Vagina (tissue), 2 donors: ENCODE data around the gene C19orf38. TPM values are rescaled to one million over a fixed set of nuclear protein-coding genes. Genes with fewer than 3 reads are reported as not detected.

Experiments used
- DNase-seq, 2 donors: peaks; one replicate each; pipeline ENCODE4 v3.0.0-alpha.2; 2017; ENCODE audit errors: extremely low spot score in 2 of 2
- H3K27ac ChIP-seq: fragments of 200-600 bp; sonication (generic); one replicate; pipeline ENCODE4 v1.5.1; 2019
- H3K27me3 ChIP-seq: fragments of 200-600 bp; sonication (generic); one replicate; pipeline ENCODE4 v1.5.1; 2019
- H3K36me3 ChIP-seq, 2 donors: fragments of 200-600 bp; sonication (generic); one replicate each; pipeline ENCODE4 v1.5.1; 2017 to 2019
- H3K4me1 ChIP-seq: fragments of 200-600 bp; sonication (generic); one replicate; pipeline ENCODE4 v1.5.1; 2019
- H3K4me3 ChIP-seq, 2 donors: fragments of 200-600 bp; sonication (generic); 1 replicate in 1 of 2; 2 replicates in 1 of 2; pipeline ENCODE4 v1.5.1; 2016 to 2019
- H3K9me3 ChIP-seq: fragments of 200-600 bp; sonication (generic); one replicate; pipeline ENCODE4 v1.5.1; 2019
- POLR2A ChIP-seq, 2 donors: fragments of 450-650 bp; IDR thresholded peaks; one replicate each; pipeline ENCODE4 v1.6.1; 2017; ENCODE audit warnings: antibody characterized with exemption in 2 of 2, mild to moderate bottlenecking in 2 of 2, moderate library complexity in 2 of 2
- POLR2AphosphoS5 ChIP-seq, 2 donors: sonication (generic); formaldehyde crosslinking; IDR thresholded peaks; one replicate each; pipeline ENCODE4 v1.9.0; 2017; ENCODE audit warnings: antibody characterized with exemption in 2 of 2, mild to moderate bottlenecking in 2 of 2, low read depth in 1 of 2; ENCODE audit not compliant: insufficient read depth in 1 of 2
- intact Hi-C: fragments of 100-400 bp; cut with DNase I; formaldehyde crosslinking; loops from one replicate; pipeline ENCODE4 v1.15.1; 2023
- total RNA-seq: library from RNA; depleted of rRNA; stranded (reverse); fragments of >200 nt; gene quantifications from one replicate; pipeline ENCODE4 v1.2.3, GENCODE V29; 2016
- TF ChIP-seq, protein P1 (sequence below), 3 experiments: fragments of 450-650 bp in 2 of 3; fragments of 200-600 bp in 1 of 3; sonication (generic) in 1 of 3; IDR thresholded peaks; one replicate each; pipeline ENCODE4 v1.5.1; 2017 to 2019; ENCODE audit warnings: antibody characterized with exemption in 3 of 3, mild to moderate bottlenecking in 2 of 3, moderate library complexity in 2 of 3

Gene C19orf38, protein sequence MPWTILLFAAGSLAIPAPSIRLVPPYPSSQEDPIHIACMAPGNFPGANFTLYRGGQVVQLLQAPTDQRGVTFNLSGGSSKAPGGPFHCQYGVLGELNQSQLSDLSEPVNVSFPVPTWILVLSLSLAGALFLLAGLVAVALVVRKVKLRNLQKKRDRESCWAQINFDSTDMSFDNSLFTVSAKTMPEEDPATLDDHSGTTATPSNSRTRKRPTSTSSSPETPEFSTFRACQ
- total RNA-seq: 2.5 TPM

DNA sequence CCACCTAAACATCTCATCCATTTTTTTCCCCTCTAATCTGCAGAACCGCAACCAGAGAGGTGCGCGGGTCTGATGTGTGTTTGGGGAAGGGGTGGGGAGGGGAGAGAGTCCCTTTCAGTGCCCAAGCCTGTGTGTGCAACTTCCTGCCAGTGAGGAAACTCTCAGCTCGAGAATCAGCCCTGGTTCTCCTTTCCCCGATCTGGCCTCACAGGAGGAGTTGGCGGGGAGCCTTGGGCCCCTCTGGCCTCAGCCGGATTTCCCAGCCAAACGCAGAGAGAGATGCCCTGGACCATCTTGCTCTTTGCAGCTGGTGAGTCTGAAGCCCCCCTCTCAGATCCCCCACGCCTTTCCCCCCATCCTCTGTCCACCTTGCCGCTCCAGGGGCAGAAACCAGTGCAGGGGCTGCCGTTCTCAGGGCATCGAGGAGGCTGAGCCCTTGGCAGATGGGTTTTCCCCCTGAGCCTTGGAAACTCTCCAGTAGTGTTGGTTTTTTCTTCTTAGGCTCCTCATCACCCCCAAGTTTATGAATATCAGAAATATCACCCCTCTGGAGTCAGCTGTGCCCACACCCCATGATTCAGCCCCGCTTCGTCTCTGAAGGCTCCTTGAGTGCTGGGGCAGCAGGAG is at the start of gene C19orf38:
Gene C19orf38, plus strand, starts transcription at position 186 of the 627 bp plus-strand sequence. Its CDS starts 94 bp downstream, at position 280.
- no peaks in the 10 kb centered on the region for H3K9me3 ChIP-seq
- H3K36me3 ChIP-seq: no peaks in the 10 kb centered on the region
- H3K4me3 ChIP-seq: peak within 1 kb of the TSS in 1 of 2 donors; percentile 16
- no peaks in the 10 kb centered on the region for H3K4me1 ChIP-seq
- intact Hi-C loops: no loop called here
- TF ChIP-seq, protein P1, sequence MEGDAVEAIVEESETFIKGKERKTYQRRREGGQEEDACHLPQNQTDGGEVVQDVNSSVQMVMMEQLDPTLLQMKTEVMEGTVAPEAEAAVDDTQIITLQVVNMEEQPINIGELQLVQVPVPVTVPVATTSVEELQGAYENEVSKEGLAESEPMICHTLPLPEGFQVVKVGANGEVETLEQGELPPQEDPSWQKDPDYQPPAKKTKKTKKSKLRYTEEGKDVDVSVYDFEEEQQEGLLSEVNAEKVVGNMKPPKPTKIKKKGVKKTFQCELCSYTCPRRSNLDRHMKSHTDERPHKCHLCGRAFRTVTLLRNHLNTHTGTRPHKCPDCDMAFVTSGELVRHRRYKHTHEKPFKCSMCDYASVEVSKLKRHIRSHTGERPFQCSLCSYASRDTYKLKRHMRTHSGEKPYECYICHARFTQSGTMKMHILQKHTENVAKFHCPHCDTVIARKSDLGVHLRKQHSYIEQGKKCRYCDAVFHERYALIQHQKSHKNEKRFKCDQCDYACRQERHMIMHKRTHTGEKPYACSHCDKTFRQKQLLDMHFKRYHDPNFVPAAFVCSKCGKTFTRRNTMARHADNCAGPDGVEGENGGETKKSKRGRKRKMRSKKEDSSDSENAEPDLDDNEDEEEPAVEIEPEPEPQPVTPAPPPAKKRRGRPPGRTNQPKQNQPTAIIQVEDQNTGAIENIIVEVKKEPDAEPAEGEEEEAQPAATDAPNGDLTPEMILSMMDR (IDR thresholded peaks at IDR 0.05): no peak
- TF ChIP-seq POLR2AphosphoS5 (IDR thresholded peaks at IDR 0.05; ENCODE audit: insufficient read depth in 1 of 2, low read depth in 1 of 2) (no peak), POLR2A (IDR thresholded peaks at IDR 0.05) (no peak)
- no peak within 1 kb of the TSS for H3K27ac ChIP-seq
- DNase-seq: no peak
- H3K27me3 ChIP-seq: no peaks in the 10 kb centered on the region

DNA sequence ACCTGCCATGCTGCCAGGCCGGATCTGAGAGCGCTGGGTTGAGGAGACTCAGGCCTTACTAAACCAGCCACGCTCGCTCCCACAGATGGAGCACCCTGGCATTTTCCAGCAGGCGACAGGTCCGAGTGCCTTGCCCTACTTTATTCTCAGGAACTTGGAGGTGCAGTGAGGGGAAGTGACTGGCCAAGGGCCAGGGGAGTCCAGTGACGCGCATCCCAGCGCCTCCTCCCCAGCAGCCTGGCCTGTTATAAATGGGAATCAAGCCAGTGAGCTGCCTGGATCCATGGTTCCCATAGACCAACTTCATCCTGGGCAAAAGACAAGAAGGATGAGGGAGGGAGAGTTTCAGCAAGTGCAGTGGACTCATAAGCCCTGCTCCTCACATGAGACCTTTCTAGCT is 47.7 kb upstream of the C19orf38 start:
- Histone ChIP-seq H3K4me3 (no peak overlapping the region), H3K36me3 (peaks cover 0 to 75% of the 10 kb centered on the region in 2 donors), H3K4me1 (peaks cover 5% of the 10 kb centered on the region), H3K27me3 (no peaks in the 10 kb centered on the region), H3K9me3 (no peaks in the 10 kb centered on the region), H3K27ac (no peak overlapping the region)
- DNase-seq: no peak
- TF ChIP-seq POLR2A (IDR thresholded peaks at IDR 0.05) (no peak), POLR2AphosphoS5 (IDR thresholded peaks at IDR 0.05; ENCODE audit: insufficient read depth in 1 of 2, low read depth in 1 of 2) (peak in 1 of 2 donors; percentile 13)
- intact Hi-C loops: no loop called here

DNA sequence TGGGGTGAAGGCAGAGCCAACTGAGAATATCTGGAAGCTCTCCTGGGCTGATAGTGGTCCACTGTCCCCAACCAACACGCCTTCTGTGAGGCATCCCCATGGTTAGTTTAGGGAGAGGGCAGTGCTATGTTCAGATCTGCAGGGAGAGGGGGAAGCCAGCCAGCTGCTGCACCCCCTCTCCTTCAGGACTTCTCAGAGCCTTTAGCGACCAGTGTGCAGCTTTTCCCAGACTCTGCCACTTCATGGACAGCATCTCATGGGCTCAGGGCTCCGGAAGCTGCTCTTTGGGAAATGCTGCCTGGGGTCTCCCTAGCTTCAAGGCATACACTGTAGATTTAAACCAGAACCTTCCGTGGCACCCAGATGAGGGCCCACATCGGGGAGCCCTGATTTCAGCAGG is 45.7 kb upstream of the C19orf38 start:
- Histone ChIP-seq H3K4me3 (no peak overlapping the region), H3K27ac (no peak overlapping the region), H3K36me3 (peaks cover 0 to 61% of the 10 kb centered on the region in 2 donors), H3K27me3 (no peaks in the 10 kb centered on the region), H3K9me3 (no peaks in the 10 kb centered on the region), H3K4me1 (peaks cover 5% of the 10 kb centered on the region)
- TF ChIP-seq, protein P1 (IDR thresholded peaks at IDR 0.05): no peak
- TF ChIP-seq POLR2A (IDR thresholded peaks at IDR 0.05): no peak
- TF ChIP-seq POLR2AphosphoS5 (IDR thresholded peaks at IDR 0.05; ENCODE audit: insufficient read depth in 1 of 2, low read depth in 1 of 2): no peak
- no peak for DNase-seq
- intact Hi-C loops: no loop called here

DNA sequence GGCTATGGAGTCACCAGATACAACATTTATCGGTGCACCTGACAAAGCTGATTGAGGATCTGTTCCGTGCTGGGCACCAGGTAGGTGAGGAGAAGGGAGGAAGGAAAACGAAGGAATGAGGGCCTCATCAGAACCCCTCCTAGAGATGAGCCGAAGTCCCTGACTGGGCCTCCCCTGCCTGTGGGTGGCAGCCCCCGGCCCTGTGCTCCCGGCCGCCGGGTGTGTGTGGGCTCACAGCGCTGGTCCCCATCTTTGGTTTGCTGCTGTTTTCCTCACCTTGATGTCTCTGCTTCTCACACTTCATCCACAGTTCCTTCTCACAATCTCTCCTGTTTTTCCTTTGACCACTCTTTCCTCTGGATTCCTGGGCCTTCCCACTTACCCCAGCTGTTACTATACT is 45.0 kb upstream of the C19orf38 start:
- H3K4me3 ChIP-seq: no peak overlapping the region
- TF ChIP-seq, protein P1 (IDR thresholded peaks at IDR 0.05): no peak
- no peak for TF ChIP-seq POLR2AphosphoS5 (IDR thresholded peaks at IDR 0.05; ENCODE audit: insufficient read depth in 1 of 2, low read depth in 1 of 2)
- no peak for TF ChIP-seq POLR2A (IDR thresholded peaks at IDR 0.05)
- H3K9me3 ChIP-seq: no peaks in the 10 kb centered on the region
- no peak overlapping the region for H3K27ac ChIP-seq
- peaks cover 0 to 53% of the 10 kb centered on the region in 2 donors for H3K36me3 ChIP-seq
- no peaks in the 10 kb centered on the region for H3K27me3 ChIP-seq
- H3K4me1 ChIP-seq: peaks cover 5% of the 10 kb centered on the region
- intact Hi-C loops: no loop called here
- no peak for DNase-seq

DNA sequence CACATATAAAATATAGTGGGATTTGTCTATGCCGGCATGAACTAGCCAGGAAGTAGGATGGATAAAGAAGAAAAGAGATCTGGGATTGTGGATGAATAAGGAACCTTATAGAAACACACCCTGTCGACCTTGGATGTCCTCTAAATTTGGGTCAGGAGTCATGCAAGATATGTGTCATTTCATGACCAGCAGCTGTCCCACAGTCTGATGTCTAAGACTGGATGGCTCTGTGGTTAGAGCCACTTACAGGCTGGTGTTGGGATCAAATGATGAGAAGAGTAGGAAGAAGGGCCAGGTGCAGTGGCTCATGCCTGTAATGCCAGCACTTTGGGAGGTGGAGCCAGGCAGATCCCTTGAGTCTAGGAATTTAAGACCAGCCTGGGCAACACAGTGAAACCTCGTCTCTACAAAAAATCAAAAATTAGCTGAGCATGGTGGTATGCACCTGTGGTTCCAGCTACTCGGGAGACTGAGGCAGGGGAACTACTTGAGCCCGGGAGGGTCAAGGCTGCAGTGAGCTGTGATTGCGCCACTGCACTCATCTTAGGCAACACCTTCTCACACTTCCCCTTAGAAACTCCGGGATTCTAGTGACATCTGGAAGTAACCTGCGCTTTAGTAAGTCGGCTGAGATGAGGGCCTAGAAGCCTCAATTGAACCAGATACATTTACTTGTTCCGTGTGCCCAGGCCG is 43.0 kb upstream of the C19orf38 start:
- Histone ChIP-seq H3K4me1 (peaks cover 11% of the 10 kb centered on the region), H3K36me3 (peaks cover 0 to 54% of the 10 kb centered on the region in 2 donors), H3K27ac (no peak overlapping the region), H3K27me3 (no peaks in the 10 kb centered on the region), H3K9me3 (no peaks in the 10 kb centered on the region), H3K4me3 (no peak overlapping the region)
- DNase-seq: no peak
- TF ChIP-seq, protein P1 (IDR thresholded peaks at IDR 0.05): no peak
- no peak for TF ChIP-seq POLR2AphosphoS5 (IDR thresholded peaks at IDR 0.05; ENCODE audit: insufficient read depth in 1 of 2, low read depth in 1 of 2)
- TF ChIP-seq POLR2A (IDR thresholded peaks at IDR 0.05): no peak
- intact Hi-C loops: no loop called here
